ENCODE data around the gene UGT3A1. TPM values are rescaled to one million over a fixed set of nuclear protein-coding genes. Genes with fewer than 3 reads are reported as not detected.

Gene UGT3A1
- total RNA-seq, 4 donors from 2014 or later: not detected

DNA sequence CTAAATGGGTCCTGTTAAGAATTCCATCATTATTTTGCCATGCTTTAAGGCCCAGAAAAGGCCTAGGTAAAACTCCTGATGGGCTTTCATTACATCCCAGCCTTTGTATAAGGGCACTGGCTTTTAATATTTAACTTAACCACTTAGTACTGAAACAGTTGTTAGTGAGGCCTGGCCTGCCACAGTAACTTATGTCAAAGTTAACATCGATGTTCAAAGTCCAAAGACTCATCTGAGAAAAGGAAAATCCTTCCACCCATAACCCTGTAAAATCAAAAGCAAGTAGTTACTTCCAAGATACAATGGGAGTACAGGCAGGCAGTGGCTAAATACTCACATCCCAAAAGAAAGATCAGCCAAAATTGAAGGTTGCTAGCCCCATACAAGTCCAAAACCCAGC lies 15.0 kb upstream of the UGT3A1 start:
- no peak overlapping the region for H3K4me3 ChIP-seq
- H3K9me3 ChIP-seq: no peaks in the 10 kb centered on the region
- intact Hi-C loops (cut with DNase I; ENCODE audit: low total_unique reads): no loop called here
- TF ChIP-seq, protein P1, sequence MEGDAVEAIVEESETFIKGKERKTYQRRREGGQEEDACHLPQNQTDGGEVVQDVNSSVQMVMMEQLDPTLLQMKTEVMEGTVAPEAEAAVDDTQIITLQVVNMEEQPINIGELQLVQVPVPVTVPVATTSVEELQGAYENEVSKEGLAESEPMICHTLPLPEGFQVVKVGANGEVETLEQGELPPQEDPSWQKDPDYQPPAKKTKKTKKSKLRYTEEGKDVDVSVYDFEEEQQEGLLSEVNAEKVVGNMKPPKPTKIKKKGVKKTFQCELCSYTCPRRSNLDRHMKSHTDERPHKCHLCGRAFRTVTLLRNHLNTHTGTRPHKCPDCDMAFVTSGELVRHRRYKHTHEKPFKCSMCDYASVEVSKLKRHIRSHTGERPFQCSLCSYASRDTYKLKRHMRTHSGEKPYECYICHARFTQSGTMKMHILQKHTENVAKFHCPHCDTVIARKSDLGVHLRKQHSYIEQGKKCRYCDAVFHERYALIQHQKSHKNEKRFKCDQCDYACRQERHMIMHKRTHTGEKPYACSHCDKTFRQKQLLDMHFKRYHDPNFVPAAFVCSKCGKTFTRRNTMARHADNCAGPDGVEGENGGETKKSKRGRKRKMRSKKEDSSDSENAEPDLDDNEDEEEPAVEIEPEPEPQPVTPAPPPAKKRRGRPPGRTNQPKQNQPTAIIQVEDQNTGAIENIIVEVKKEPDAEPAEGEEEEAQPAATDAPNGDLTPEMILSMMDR (IDR thresholded peaks at IDR 0.05): no peak
- TF ChIP-seq POLR2A (IDR thresholded peaks at IDR 0.05): no peak
- no peaks in the 10 kb centered on the region for H3K36me3 ChIP-seq
- H3K27me3 ChIP-seq: no peaks in the 10 kb centered on the region
- no peaks in the 10 kb centered on the region for H3K4me1 ChIP-seq
- no peak overlapping the region for H3K27ac ChIP-seq
- no peak for DNase-seq

DNA sequence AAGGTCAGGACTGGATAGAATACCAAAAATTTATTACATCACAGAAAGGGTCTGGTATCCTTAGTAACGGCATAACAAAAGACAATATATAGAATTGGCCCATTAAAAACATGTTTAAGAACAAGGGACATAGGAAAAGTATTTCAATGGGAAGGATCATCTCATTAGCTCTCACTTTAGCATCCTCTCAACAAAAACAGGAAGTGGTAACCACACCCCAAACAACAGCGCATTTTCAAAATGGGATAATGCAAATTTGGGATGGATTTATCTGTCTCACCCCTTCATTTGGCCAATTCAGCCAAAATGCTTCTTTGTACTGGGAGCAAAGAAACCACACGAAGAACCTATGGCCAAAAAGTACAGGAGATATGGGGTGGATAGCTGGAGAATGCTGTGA lies 9.8 kb upstream of the UGT3A1 start:
- DNase-seq: no peak
- Histone ChIP-seq H3K4me3 (no peak overlapping the region), H3K27me3 (no peaks in the 10 kb centered on the region), H3K27ac (no peak overlapping the region), H3K36me3 (no peaks in the 10 kb centered on the region), H3K9me3 (no peaks in the 10 kb centered on the region), H3K4me1 (no peaks in the 10 kb centered on the region)
- intact Hi-C loops (cut with DNase I; ENCODE audit: low total_unique reads): no loop called here
- TF ChIP-seq, protein P1 (IDR thresholded peaks at IDR 0.05): no peak
- no peak for TF ChIP-seq POLR2A (IDR thresholded peaks at IDR 0.05)

DNA sequence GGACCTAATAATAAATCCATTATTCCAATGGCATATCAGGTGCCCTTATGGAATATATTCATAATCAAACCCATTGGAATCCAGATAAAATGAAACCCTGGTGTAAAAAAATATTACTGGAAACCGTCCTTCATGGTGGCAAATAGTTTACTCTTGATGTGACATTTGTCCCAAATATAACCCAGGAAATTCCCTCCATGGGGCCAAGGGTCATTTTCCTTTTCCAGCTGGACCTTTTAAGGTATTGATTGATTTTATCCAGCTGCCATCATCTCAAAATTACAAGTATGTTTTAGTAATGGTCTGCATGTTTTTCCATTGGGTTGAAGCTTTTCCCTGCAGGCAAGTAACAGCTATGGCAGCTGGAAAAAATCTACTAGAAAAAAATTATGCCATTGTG lies 8.4 kb upstream of the UGT3A1 start:
- Histone ChIP-seq H3K4me3 (no peak overlapping the region), H3K36me3 (no peaks in the 10 kb centered on the region), H3K27me3 (no peaks in the 10 kb centered on the region), H3K27ac (no peak overlapping the region), H3K4me1 (no peaks in the 10 kb centered on the region), H3K9me3 (no peaks in the 10 kb centered on the region)
- intact Hi-C loops (cut with DNase I; ENCODE audit: low total_unique reads): no loop called here
- TF ChIP-seq, protein P1 (IDR thresholded peaks at IDR 0.05): no peak
- no peak for TF ChIP-seq POLR2A (IDR thresholded peaks at IDR 0.05)
- DNase-seq: no peak

DNA sequence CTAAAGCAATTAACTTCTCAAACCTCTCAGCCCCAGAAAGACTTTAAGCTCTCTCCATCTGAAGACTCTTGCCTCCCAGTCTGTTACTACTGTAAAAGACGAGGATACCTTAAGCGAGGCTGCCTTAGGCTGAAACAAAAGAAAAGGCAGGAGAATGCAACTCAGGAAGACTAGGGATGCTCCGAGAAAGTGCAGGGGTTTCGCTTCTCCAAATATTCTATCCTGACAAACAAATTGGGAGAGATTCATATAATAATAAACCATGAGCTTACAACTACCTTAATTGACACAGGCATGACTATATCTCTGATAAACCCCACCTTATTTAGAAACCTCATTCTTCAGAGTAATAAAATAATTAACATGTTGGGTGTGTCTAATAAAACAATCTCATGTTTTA lies 4.9 kb upstream of the UGT3A1 start:
- Histone ChIP-seq H3K36me3 (no peaks in the 10 kb centered on the region), H3K4me1 (no peaks in the 10 kb centered on the region), H3K27me3 (no peaks in the 10 kb centered on the region), H3K27ac (no peak overlapping the region), H3K4me3 (no peak overlapping the region), H3K9me3 (no peaks in the 10 kb centered on the region)
- intact Hi-C loops (cut with DNase I; ENCODE audit: low total_unique reads): no loop called here
- TF ChIP-seq, protein P1 (IDR thresholded peaks at IDR 0.05): no peak
- no peak for TF ChIP-seq POLR2A (IDR thresholded peaks at IDR 0.05)
- no peak for DNase-seq

DNA sequence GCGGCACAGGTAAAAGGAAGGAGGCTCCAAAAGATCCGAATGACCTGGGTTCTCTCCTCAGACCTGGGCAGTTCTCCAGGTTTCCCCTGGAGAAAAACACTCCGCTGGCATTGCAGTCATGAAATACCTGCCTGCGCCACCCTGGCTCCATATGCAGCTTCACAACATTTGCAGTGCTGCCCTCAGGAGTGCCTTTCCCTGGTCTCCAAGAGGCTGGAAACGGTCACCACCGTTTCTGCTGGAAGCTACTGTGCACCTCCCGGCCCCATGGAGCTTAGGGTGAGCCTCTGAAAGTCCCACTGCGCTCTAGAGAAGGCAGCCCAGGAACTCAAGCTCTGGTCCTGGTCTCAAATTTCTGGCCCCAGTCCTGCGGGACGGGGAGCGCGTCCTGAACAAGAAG lies 670 bp downstream of the UGT3A1 start:
- H3K27ac ChIP-seq: no peak overlapping the region
- no peak for DNase-seq
- H3K27me3 ChIP-seq: no peaks in the 10 kb centered on the region
- no peaks in the 10 kb centered on the region for H3K9me3 ChIP-seq
- TF ChIP-seq POLR2A (IDR thresholded peaks at IDR 0.05): no peak
- TF ChIP-seq, protein P1 (IDR thresholded peaks at IDR 0.05): no peak
- H3K4me1 ChIP-seq: no peaks in the 10 kb centered on the region
- no peaks in the 10 kb centered on the region for H3K36me3 ChIP-seq
- no peak overlapping the region for H3K4me3 ChIP-seq
- intact Hi-C loops (cut with DNase I; ENCODE audit: low total_unique reads): no loop called here

Measured in uterus (tissue), 4 donors.